ENCODE measurements around the gene KANSL1. TPM values are rescaled to one million over a fixed set of nuclear protein-coding genes. Genes with fewer than 3 reads are reported as not detected.
"Not testable (repeated sequence)": the region's sequence is repeated elsewhere in the genome, so short reads cannot be mapped to it uniquely, and the experiment has no call there.

Gene KANSL1
- total RNA-seq, 4 donors from 2014 or later, result 57.7 to 91.2 (median 75.1) TPM

GRCh38 chr17:46090871-46091270 is 102.4 kb downstream of the KANSL1 start:
- Histone ChIP-seq H3K4me3 (no peak overlapping the region), H3K27me3 (no peaks in the 10 kb centered on the region), H3K27ac (no peak overlapping the region), H3K4me1 (peaks cover 0 to 58% (median 0%) of the 10 kb centered on the region in 3 donors), H3K36me3 (peaks cover 0 to 11% of the 10 kb centered on the region in 2 donors), H3K9me3 (no peaks in the 10 kb centered on the region)
- WGBS, 2 donors (ENCODE audit: low coverage in 1 of 2), result 43 to 57% methylated on average over 4 of the region's 4 CpGs
- ATAC-seq, result no peak
- no peak for TF ChIP-seq CTCF (IDR thresholded peaks at IDR 0.05)
- no peak for TF ChIP-seq POLR2AphosphoS5 (IDR thresholded peaks at IDR 0.05)
- no peak for TF ChIP-seq EP300 (IDR thresholded peaks at IDR 0.05)
- TF ChIP-seq POLR2A (IDR thresholded peaks at IDR 0.05), result no peak

GRCh38 chr17:46089389-46089965 is 103.8 kb downstream of the KANSL1 start:
- no peak overlapping the region for H3K4me3 ChIP-seq
- H3K9me3 ChIP-seq, result no peaks in the 10 kb centered on the region
- TF ChIP-seq POLR2AphosphoS5 (IDR thresholded peaks at IDR 0.05), result no peak
- no peak for TF ChIP-seq POLR2A (IDR thresholded peaks at IDR 0.05)
- TF ChIP-seq EP300 (IDR thresholded peaks at IDR 0.05), result no peak
- no peak for TF ChIP-seq CTCF (IDR thresholded peaks at IDR 0.05)
- H3K27ac ChIP-seq, result no peak overlapping the region
- 62 to 74% methylated on average over 3 of the region's 3 CpGs for WGBS, 2 donors (ENCODE audit: low coverage in 1 of 2)
- peaks cover 0 to 11% of the 10 kb centered on the region in 2 donors for H3K36me3 ChIP-seq
- no peaks in the 10 kb centered on the region for H3K27me3 ChIP-seq
- H3K4me1 ChIP-seq, result peaks cover 0 to 66% (median 4%) of the 10 kb centered on the region in 3 donors
- no peak for ATAC-seq

- H3K4me1 ChIP-seq, result peaks cover 0 to 70% (median 4%) of the 10 kb centered on the region in 3 donors
- H3K27me3 ChIP-seq, result no peaks in the 10 kb centered on the region
- no peak for ATAC-seq
- peaks cover 0 to 4% of the 10 kb centered on the region in 2 donors for H3K36me3 ChIP-seq
- H3K9me3 ChIP-seq, result no peaks in the 10 kb centered on the region
- H3K4me3 ChIP-seq, result no peak overlapping the region
- H3K27ac ChIP-seq, result no peak overlapping the region
- TF ChIP-seq POLR2A (IDR thresholded peaks at IDR 0.05) (no peak), EP300 (IDR thresholded peaks at IDR 0.05) (no peak), CTCF (IDR thresholded peaks at IDR 0.05) (no peak), POLR2AphosphoS5 (IDR thresholded peaks at IDR 0.05) (no peak)
- 60 to 91% methylated on average over 1 to 2 of the region's 2 CpGs for WGBS, 2 donors (ENCODE audit: low coverage in 1 of 2)
Measured at GRCh38 chr17:46088595-46088994, 104.6 kb downstream of the KANSL1 start.

GRCh38 chr17:46087871-46088270 is 105.4 kb downstream of the KANSL1 start:
- WGBS, 2 donors (ENCODE audit: low coverage in 1 of 2), result 100% methylated on average over 2 of the region's 4 CpGs; no CpG with 5 or more reads in 1 of the 2 donors
- H3K4me3 ChIP-seq, H3K36me3 ChIP-seq, H3K27me3 ChIP-seq, ATAC-seq, H3K9me3 ChIP-seq, H3K27ac ChIP-seq: not testable (repeated sequence)
- H3K4me1 ChIP-seq, result peaks cover 0 to 75% (median 4%) of the 10 kb centered on the region in 3 donors

GRCh38 chr17:46086821-46087220 is 106.4 kb downstream of the KANSL1 start:
- WGBS, 2 donors (ENCODE audit: low coverage in 1 of 2), result 86% methylated on average over 4 of the region's 4 CpGs; no CpG with 5 or more reads in 1 of the 2 donors
- H3K4me1 ChIP-seq, result peaks cover 0 to 83% (median 10%) of the 10 kb centered on the region in 3 donors
- H3K27me3 ChIP-seq, result no peaks in the 10 kb centered on the region
- no peak for TF ChIP-seq CTCF (IDR thresholded peaks at IDR 0.05)
- no peak for TF ChIP-seq EP300 (IDR thresholded peaks at IDR 0.05)
- TF ChIP-seq POLR2AphosphoS5 (IDR thresholded peaks at IDR 0.05), result no peak
- TF ChIP-seq POLR2A (IDR thresholded peaks at IDR 0.05), result no peak
- ATAC-seq, result no peak
- peaks cover 0 to 4% of the 10 kb centered on the region in 2 donors for H3K36me3 ChIP-seq
- no peaks in the 10 kb centered on the region for H3K9me3 ChIP-seq
- no peak overlapping the region for H3K4me3 ChIP-seq
- no peak overlapping the region for H3K27ac ChIP-seq

Measured in gastroesophageal sphincter (tissue), 4 donors.